Breast epithelium (tissue), 4 donors: Measurements from ENCODE around the gene TMEM229A. TPM values are rescaled to one million over a fixed set of nuclear protein-coding genes. Genes with fewer than 3 reads are reported as not detected.
"Not testable (repeated sequence)": the region's sequence is repeated elsewhere in the genome, so short reads cannot be mapped to it uniquely, and the experiment has no call there.

Experiments
- DNase-seq, 2 donors: peaks; one replicate each; pipeline ENCODE4 v3.0.0-alpha.2; 2019; ENCODE audit warnings: low spot score in 2 of 2
- H3K27ac ChIP-seq, 2 donors: fragments of 200-600 bp; sonication (generic) in 1 of 2; one replicate each; pipeline ENCODE4 v1.5.1; 2016 to 2019; ENCODE audit warnings: mild to moderate bottlenecking in 1 of 2
- H3K27me3 ChIP-seq, 2 donors: fragments of 200-600 bp; sonication (generic) in 1 of 2; one replicate each; pipeline versions ENCODE4 v1.5.1 to v1.6.0; 2017 to 2019; ENCODE audit warnings: control low read depth in 1 of 2, mild to moderate bottlenecking in 1 of 2
- H3K36me3 ChIP-seq: fragments of 200-600 bp; one replicate; pipeline ENCODE4 v1.5.1; 2019
- H3K4me1 ChIP-seq, 2 donors: fragments of 200-600 bp; sonication (generic); one replicate each; pipeline ENCODE4 v1.5.1; 2016 to 2019; ENCODE audit warnings: control low read depth in 1 of 2
- H3K4me3 ChIP-seq, 3 donors: fragments of 200-600 bp; sonication (generic); 1 replicate in 2 of 3; 2 replicates in 1 of 3; pipeline ENCODE4 v1.5.1; 2016 to 2019; ENCODE audit warnings: mild to moderate bottlenecking in 3 of 3, moderate library complexity in 2 of 3
- H3K9me3 ChIP-seq, 2 donors: fragments of 200-600 bp; sonication (generic) in 1 of 2; one replicate each; pipeline ENCODE4 v1.5.1; 2016 to 2019; ENCODE audit warnings: control low read depth in 1 of 2
- POLR2A ChIP-seq: fragments of 450-650 bp; IDR thresholded peaks from one replicate; pipeline ENCODE4 v1.6.1; 2016; ENCODE audit warnings: antibody characterized with exemption, mild to moderate bottlenecking, moderate library complexity
- POLR2AphosphoS5 ChIP-seq, 3 donors: sonication (generic); formaldehyde crosslinking; IDR thresholded peaks; one replicate each; pipeline ENCODE4 v1.6.1; 2017; ENCODE audit warnings: antibody characterized with exemption in 3 of 3
- intact Hi-C: fragments of 100-400 bp; cut with DNase I; formaldehyde crosslinking; loops from one replicate; pipeline ENCODE4 v1.15.1; 2023; ENCODE audit warnings: low total_unique reads
- total RNA-seq, 3 donors: library from RNA; depleted of rRNA; stranded (reverse); fragments of >200 nt; gene quantifications; one replicate each; pipeline ENCODE4 v1.1.0, GENCODE V29; 2016
- TF ChIP-seq, protein P1 (sequence below), 3 donors: fragments of 450-650 bp; IDR thresholded peaks; one replicate each; pipeline ENCODE4 v1.5.1; 2016 to 2017; ENCODE audit warnings: antibody characterized with exemption in 3 of 3, mild to moderate bottlenecking in 3 of 3, moderate library complexity in 3 of 3

The TMEM229A gene
- total RNA-seq, 3 donors from 2014 or later: not detected

DNA sequence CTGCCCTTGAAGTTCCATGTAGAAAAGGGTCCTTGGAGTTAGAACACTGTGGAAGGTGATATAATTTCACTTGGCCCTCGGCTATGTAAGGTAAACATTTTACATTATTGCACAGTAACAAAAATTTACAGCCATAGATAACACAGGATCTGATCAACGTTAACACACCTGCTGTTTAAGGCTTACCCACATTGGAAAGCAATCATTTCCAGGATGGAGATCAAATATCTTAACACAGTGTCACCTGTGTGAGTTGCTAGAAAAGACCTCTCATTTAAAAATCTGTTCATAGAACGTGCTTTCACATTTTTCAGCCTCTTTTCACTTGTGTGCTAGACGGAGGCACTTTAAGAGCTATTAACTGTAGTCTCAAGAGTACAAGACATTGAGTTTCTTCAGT is 1.9 kb downstream of the TMEM229A start:
- H3K27ac ChIP-seq: no peak overlapping the region
- DNase-seq: no peak
- intact Hi-C loops: no loop called here
- H3K36me3 ChIP-seq: no peaks in the 10 kb centered on the region
- peaks cover 3 to 37% of the 10 kb centered on the region in 2 donors for H3K27me3 ChIP-seq
- no peak overlapping the region for H3K4me3 ChIP-seq
- peaks cover 0 to 6% of the 10 kb centered on the region in 2 donors for H3K4me1 ChIP-seq
- no peaks in the 10 kb centered on the region for H3K9me3 ChIP-seq
- TF ChIP-seq POLR2AphosphoS5 (IDR thresholded peaks at IDR 0.05) (no peak), POLR2A (no peak)
- TF ChIP-seq, protein P1, sequence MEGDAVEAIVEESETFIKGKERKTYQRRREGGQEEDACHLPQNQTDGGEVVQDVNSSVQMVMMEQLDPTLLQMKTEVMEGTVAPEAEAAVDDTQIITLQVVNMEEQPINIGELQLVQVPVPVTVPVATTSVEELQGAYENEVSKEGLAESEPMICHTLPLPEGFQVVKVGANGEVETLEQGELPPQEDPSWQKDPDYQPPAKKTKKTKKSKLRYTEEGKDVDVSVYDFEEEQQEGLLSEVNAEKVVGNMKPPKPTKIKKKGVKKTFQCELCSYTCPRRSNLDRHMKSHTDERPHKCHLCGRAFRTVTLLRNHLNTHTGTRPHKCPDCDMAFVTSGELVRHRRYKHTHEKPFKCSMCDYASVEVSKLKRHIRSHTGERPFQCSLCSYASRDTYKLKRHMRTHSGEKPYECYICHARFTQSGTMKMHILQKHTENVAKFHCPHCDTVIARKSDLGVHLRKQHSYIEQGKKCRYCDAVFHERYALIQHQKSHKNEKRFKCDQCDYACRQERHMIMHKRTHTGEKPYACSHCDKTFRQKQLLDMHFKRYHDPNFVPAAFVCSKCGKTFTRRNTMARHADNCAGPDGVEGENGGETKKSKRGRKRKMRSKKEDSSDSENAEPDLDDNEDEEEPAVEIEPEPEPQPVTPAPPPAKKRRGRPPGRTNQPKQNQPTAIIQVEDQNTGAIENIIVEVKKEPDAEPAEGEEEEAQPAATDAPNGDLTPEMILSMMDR (IDR thresholded peaks at IDR 0.05): no peak

DNA sequence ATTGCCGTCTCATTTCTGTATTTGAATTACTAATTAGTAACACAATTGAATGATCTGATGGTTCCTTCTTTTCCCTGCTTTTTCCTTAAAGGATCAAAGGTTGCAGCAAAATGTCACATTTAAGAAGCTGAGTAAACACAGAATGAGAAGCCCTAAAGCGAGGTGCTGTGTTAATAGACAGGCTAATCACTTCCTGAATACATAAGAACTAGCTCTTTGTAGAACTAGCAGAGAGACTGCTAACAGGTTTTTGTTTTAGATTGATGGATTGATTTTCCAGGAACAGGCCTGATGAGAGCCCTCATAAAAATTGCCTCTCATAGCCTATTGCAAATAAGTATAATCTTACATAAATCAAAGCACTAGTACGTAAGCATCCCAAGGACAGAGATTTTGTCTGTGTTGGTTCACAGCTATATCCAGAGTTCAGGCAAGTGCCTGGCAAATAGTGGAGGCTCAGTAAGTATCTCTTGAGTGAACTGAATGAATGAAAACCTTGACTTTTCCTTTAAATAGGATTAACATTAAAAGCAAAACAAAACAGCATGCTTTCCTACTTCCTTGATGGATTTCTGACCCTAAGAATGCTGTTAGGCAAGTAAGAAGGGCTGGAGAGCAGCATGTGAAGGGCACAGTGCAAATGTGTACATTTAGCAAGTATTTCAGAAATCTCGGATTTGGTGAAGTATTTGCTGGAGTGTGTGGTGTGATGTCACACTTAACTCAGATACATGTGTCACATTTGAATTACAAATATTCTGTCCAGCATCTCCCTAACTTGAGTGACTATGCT is 3.3 kb downstream of the TMEM229A start:
- no peak for DNase-seq
- intact Hi-C loops: no loop called here

DNA sequence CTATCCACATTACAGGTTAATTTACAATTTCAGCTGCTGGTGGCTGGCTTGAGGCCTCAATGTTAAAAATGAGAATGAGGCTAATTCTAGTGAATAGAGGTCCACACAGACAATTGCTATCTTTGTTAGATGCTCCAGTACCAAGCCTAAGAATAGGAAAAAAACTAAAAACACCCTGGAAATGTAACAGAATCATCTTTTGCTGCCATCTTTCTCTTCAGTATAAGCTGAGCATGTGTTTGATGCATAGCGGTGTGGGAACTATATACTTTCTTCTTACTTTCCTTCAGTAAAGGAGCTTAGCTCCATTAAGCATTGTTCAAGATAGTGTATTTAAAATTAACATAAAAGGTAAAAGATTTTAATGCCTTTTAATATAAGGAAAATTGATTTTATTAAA is 5.6 kb downstream of the TMEM229A start:
- no peak for DNase-seq
- H3K4me1 ChIP-seq: peaks cover 0 to 4% of the 10 kb centered on the region in 2 donors
- H3K4me3 ChIP-seq: no peak overlapping the region
- no peaks in the 10 kb centered on the region for H3K36me3 ChIP-seq
- intact Hi-C loops: no loop called here
- TF ChIP-seq, protein P1 (IDR thresholded peaks at IDR 0.05): no peak
- TF ChIP-seq POLR2A: no peak
- no peak for TF ChIP-seq POLR2AphosphoS5 (IDR thresholded peaks at IDR 0.05)
- H3K27me3 ChIP-seq: peaks cover 0 to 31% of the 10 kb centered on the region in 2 donors
- H3K9me3 ChIP-seq: no peaks in the 10 kb centered on the region
- no peak overlapping the region for H3K27ac ChIP-seq

More for the DNA sequence above, 3.3 kb downstream of the TMEM229A start:
- Histone ChIP-seq H3K27me3 (peaks cover 3 to 37% of the 10 kb centered on the region in 2 donors), H3K9me3 (no peaks in the 10 kb centered on the region), H3K4me3 (no peak overlapping the region), H3K27ac (no peak overlapping the region), H3K36me3 (no peaks in the 10 kb centered on the region), H3K4me1 (peaks cover 0 to 6% of the 10 kb centered on the region in 2 donors)
- no peak for TF ChIP-seq POLR2A
- TF ChIP-seq, protein P1 (IDR thresholded peaks at IDR 0.05): no peak
- no peak for TF ChIP-seq POLR2AphosphoS5 (IDR thresholded peaks at IDR 0.05)

- intact Hi-C loops: not testable (repeated sequence)
Measured at GRCh38 chr7:124024329-124024728, 8.5 kb downstream of the TMEM229A start.

GRCh38 chr7:124022551-124022950 is 10.3 kb downstream of the TMEM229A start:
- H3K9me3 ChIP-seq: no peaks in the 10 kb centered on the region
- H3K36me3 ChIP-seq: no peaks in the 10 kb centered on the region
- TF ChIP-seq, protein P1 (IDR thresholded peaks at IDR 0.05): no peak
- TF ChIP-seq POLR2A (no peak), POLR2AphosphoS5 (IDR thresholded peaks at IDR 0.05) (no peak)
- no peak overlapping the region for H3K27ac ChIP-seq
- H3K4me3 ChIP-seq: no peak overlapping the region
- no peak for DNase-seq
- H3K4me1 ChIP-seq: no peaks in the 10 kb centered on the region
- intact Hi-C loops: no loop called here
- H3K27me3 ChIP-seq: no peaks in the 10 kb centered on the region

More at GRCh38 chr7:124024329-124024728, 8.5 kb downstream of the TMEM229A start:
- not testable (repeated sequence) for H3K4me3 ChIP-seq, H3K9me3 ChIP-seq, DNase-seq, H3K27ac ChIP-seq, H3K36me3 ChIP-seq, H3K4me1 ChIP-seq, H3K27me3 ChIP-seq
